Transverse colon (tissue), 4 donors: ENCODE results near the gene HCST.

ENCODE experiments used
- EP300 ChIP-seq: sonication (generic); formaldehyde crosslinking; IDR thresholded peaks from one replicate; pipeline ENCODE4 v1.6.1; 2017; ENCODE audit warnings: antibody characterized with exemption, low read depth
- POLR2A ChIP-seq: fragments of 450-650 bp; IDR thresholded peaks from one replicate; pipeline ENCODE4 v1.6.1; 2016; ENCODE audit warnings: antibody characterized with exemption, mild to moderate bottlenecking, moderate library complexity
- POLR2AphosphoS5 ChIP-seq, 3 donors: sonication (generic); formaldehyde crosslinking; IDR thresholded peaks; one replicate each; pipeline ENCODE4 v1.6.1; 2016; ENCODE audit warnings: antibody characterized with exemption in 3 of 3
- TF ChIP-seq, protein P1 (sequence below), 5 experiments: fragments of 200-600 bp in 3 of 5; fragments of 450-650 bp in 2 of 5; sonication (generic) in 3 of 5; IDR thresholded peaks; 1 replicate in 2 of 5; 2 replicates in 3 of 5; pipeline ENCODE4 v1.5.1; 2016 to 2017; ENCODE audit warnings: antibody characterized with exemption in 5 of 5, inconsistent platforms in 3 of 5, mild to moderate bottlenecking in 2 of 5, moderate library complexity in 1 of 5

DNA sequence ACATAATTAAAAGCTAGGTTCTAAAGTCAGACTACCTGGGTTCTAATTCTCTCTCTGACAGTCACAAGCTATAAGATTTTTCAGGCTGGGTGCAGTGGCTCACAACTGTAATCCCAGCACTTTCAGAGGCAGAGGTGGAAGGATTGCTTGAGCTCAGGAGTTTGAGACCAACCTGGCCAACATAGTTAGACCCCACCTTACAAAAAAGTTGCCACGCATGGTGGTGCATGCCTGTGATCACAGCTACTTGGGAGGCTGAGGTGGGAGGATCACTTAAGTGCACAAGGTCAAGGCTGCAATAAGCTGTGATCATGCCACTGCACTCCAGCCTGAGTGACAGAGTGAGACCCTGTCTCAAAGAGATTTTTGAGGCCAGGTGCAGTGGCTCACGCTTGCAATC is 8.0 kb upstream of the HCST start:
- TF ChIP-seq, protein P1, sequence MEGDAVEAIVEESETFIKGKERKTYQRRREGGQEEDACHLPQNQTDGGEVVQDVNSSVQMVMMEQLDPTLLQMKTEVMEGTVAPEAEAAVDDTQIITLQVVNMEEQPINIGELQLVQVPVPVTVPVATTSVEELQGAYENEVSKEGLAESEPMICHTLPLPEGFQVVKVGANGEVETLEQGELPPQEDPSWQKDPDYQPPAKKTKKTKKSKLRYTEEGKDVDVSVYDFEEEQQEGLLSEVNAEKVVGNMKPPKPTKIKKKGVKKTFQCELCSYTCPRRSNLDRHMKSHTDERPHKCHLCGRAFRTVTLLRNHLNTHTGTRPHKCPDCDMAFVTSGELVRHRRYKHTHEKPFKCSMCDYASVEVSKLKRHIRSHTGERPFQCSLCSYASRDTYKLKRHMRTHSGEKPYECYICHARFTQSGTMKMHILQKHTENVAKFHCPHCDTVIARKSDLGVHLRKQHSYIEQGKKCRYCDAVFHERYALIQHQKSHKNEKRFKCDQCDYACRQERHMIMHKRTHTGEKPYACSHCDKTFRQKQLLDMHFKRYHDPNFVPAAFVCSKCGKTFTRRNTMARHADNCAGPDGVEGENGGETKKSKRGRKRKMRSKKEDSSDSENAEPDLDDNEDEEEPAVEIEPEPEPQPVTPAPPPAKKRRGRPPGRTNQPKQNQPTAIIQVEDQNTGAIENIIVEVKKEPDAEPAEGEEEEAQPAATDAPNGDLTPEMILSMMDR (IDR thresholded peaks at IDR 0.05) = no peak
- TF ChIP-seq EP300 (no peak), POLR2A (no peak), POLR2AphosphoS5 (IDR thresholded peaks at IDR 0.05) (no peak)
